HG03135 (cell line): Measurements from ENCODE around the gene MBNL1.

Source experiments
- ATAC-seq: cut with Tn5 transposase; IDR thresholded peaks from one replicate; pipeline ENCODE4 v1.9.1; 2021; ENCODE audit warnings: mild to moderate bottlenecking, moderate library complexity; ENCODE audit not compliant: unreplicated experiment

MBNL1 gene, protein sequence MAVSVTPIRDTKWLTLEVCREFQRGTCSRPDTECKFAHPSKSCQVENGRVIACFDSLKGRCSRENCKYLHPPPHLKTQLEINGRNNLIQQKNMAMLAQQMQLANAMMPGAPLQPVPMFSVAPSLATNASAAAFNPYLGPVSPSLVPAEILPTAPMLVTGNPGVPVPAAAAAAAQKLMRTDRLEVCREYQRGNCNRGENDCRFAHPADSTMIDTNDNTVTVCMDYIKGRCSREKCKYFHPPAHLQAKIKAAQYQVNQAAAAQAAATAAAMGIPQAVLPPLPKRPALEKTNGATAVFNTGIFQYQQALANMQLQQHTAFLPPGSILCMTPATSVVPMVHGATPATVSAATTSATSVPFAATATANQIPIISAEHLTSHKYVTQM

DNA sequence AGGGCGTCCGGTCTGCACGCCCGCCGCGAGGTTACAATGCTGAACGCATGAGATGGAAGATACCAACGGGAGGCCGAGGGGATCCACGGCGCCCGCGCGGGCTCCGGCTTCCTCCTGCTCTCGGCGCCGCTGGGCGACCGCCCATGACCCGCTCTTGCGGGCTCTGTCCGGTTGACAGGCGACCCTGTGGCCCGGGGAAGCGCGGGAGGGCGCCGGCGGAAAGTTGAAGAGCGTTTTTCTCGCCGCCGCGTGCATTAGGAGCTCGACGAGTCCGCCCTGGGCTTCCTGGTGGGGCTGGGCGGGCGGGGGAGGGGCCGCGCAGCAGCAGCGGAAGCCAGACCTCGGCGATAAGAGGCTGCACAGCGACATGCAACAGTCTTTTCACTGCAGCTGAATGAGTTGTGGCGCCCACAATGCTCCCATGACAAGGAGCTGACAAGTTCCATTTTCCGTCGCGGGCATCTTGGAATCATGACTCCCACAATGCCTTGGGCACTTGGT lies at the start of gene MBNL1:
TSS of gene MBNL1 (plus strand) at position 375 of the 501 bp plus-strand sequence. CDS start 31,265 bp downstream, outside the sequence.
- peak; percentile 68 for ATAC-seq

DNA sequence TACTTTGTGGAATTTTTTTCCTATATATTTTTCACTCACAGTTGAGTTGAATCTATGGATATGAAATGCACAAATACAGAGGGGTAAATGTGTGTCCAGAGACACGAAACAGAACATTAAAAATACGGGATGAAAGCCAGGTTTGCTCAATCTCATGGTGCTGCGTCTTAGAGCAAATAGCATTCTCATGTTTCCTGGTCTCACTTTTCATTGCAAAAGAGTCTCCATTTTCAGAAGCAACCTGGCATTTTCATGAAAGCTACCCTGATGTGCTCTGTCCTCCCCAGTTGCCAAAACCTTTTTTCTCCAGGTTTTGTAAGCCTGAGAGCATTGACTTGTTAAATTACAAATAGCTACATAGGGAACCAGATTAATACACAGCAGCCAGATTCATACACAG lies 49.5 kb upstream of the MBNL1 start:
- no peak for ATAC-seq

DNA sequence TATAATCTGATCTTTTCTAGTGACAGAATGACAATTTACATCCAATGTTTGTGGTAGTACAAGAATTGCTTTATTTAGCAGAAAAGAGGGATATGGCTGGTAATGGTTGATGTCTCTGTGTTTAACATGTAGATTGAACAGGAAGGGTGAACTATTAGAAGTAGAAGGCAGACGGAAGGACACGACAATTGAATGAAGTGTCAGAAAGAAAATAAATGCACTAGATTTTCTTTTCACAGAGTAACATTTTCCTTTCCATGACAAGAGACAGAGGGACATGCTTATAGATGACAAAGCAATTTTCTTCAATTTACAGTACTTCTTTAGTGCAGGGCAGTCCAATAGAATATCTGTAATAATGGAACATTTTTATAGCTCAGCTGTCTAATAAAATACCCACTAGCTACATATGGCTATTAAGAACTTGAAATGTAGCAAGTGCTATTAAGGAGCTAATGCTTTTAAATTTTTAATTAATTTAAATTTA lies 48.9 kb upstream of the MBNL1 start:
- no peak for ATAC-seq

DNA sequence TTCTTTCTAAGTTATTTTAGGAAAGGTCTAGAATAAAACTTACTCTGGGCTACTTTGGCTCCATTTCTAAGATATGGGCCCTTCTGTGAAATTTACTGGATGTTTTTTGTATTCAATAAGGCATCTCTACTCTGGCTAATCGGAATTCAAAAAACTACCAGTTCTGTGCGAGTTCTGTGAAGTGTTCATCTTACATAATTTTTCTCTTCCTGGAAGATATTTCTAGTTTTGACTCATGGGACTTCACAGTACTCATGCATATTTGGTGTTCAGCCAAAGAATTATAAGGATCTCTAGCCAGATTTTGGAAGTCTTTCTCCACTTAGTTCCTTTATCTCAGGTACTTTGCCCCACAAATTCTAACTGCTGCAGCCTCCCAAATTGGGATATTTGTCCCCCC lies 46.4 kb upstream of the MBNL1 start:
- ATAC-seq: no peak

DNA sequence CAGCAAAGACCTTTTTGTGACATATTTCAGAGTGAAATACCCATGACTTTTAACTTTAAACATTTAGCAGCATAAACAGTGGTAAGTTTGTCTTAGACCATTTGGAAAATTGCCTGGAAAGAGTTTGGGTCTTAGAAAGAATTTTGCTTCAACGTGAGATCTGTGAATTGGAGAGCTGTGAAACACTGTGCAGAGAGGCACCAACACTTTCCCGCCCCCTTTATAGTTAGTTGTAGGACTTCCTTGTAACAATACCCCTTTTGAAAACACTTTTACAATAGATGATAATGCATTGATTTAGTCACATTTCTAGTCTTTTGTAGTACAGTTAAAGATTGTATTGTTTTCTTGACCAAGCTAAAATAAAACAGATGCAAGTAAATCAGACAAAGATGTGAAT lies 43.5 kb upstream of the MBNL1 start:
- no peak for ATAC-seq

DNA sequence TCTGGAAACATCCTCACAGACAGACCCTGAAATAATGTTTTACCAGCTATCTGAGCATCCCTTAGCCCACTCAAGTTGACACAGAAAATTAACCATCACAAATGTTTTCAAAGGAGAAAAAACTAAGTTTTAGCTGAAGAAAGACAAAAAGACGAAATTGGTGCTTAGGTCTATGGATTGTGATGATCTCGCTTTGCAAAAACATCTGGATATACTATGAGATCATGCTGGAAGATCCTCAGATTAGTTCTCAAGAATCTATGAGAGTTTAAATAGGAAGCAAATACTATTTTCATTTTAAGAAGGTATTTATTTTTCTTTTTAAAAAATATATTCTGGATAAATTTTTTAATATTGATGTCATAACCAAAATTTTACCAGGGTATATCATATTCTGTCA lies 42.6 kb upstream of the MBNL1 start:
- no peak for ATAC-seq

DNA sequence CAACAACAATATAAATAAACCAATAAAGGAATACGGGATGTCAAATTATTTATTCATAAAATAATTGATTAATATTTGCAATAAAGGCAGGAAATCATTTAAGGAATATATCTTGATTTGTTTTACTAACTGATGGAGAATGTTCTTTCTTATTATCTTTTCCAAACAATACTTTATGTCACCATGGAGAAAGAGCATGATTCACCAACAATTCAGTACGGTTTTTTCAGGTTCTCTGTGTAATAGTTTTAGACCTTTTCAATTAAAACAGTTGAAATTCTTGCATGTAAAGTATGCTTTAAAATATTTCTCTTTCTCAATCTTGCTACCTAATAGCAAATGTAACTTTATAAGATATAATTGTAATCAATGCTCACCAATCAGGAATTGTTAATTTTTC lies 41.7 kb upstream of the MBNL1 start:
- no peak for ATAC-seq

DNA sequence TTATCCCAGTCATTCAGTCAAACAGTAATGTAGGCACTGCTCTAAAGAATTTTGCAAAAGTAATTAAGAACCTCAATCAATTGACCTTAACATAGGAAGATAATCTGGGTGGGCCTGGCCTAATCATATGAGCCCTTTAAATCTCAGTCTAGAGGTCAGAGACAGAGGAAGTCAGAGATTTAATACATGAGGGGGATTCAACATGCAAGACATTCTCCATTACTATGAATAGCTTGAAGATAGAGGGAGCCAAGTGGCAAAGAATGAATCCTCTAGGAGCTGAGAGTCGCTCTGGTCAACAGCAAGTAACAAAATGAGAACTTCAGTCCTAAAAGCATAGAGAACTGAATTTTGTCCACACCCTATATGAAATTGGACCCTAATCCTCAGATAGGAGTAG lies 39.0 kb upstream of the MBNL1 start:
- ATAC-seq: no peak

DNA sequence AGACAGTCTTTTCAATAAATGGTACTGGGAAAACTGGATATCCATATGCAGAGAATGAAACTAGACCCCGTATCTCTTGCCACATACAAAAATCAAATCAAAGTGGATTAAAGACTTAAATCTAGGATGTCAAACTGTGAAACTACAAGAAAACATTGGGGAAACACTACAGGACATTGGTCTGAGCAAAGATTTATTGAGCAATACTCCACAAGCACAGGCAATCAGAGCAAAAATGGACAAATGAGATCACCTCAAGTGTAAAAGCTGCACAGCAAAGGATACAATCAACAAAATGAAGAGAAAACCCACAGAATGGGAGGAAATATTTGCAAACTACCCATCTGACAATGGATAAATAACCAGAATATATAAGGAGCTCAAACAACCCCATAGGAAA lies 38.4 kb upstream of the MBNL1 start:
- ATAC-seq: no peak

DNA sequence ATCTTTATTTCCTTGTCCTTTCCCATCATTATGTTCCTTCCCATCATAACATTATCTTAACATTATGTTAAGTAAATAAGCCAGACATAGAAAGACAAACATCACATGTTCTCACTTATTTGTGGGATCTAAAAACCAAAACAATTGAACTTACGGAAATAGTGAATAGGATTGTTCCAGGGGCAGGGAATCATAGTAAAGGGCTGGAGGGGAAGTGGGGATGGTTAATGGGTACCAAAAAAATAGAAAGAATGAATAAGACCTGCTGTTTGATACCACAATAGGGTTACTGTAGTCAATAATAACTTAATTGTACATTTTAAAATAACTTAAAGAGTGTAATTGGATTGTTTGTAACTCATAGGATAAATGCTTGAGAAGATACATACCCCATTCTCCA lies 36.7 kb upstream of the MBNL1 start:
- ATAC-seq: no peak

DNA sequence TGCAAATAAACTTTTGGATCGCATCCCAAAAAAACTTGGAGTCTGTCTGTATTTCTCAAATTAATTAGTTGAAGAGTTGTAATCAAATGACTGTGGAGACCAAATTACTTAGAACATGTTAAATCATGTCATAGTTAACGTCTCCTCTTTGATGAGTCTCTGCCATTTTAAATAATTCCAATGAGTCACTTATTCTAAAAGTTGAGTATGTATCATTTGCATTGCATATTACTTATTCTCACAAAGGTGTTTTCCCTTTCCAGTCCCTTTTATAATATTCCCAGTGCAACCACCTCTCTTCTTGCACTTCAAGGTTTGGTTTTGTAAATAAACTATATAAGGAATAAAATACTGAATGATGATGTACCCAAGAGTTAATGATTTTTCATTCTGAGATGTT lies 36.0 kb upstream of the MBNL1 start:
- ATAC-seq: no peak

DNA sequence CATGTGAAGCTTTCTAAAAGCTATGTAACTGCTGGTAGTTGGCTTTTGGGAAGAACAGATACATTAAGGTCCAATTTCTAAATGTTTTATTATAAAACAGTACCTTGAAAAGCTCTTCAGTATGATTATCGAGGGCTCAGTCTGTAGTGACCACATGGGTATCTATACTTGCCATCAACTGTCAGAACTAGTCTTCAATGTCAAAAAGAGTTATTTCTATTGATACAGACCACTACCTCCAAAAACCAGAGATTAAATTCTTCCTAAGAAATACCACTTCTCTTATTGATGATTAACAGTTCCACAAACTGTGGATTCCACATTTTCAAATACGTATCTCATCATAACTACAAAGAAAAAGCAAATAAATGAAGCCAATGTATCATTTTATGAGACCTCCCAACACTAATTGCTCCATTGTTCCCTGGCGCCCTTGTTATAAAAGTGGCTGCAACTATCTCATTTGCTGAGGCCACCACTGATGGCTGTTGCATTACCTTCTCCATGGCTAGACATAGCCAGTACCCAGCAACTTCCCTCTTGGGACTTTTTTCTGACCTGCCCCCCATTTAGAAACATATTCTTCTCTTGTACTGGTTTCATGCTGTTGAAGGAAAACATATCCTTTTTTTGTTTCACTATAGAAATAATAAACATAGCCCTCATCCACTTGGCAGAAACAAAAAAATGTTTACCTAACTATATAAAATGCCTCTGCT lies 33.9 kb upstream of the MBNL1 start:
- no peak for ATAC-seq

DNA sequence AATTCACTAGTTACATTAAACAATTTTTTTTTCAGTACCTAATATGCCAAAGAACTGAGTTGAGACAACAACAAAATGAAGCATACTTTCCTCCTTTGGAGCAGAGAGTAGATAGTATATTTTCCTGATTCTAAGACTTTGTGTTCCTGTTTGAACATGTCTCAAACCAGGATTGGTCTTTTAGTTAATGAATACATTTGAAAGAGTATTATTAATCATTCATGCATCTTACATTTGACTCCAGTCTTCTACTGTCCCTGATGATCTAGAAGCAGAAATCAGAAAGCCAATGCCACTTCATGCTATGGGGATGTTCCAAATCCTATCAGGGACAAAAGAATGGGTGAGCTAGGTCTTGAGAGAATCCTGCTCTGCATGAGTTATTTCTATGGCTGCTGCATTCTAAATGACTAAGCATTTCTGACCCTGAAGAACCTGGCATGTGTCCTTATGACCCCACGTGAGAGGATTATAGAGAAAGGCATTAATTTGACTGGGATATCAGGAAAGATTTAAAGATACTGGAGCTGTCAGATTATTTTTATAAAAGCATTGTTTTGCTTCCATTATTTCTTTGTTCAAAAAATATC lies 32.9 kb upstream of the MBNL1 start:
- ATAC-seq: no peak

DNA sequence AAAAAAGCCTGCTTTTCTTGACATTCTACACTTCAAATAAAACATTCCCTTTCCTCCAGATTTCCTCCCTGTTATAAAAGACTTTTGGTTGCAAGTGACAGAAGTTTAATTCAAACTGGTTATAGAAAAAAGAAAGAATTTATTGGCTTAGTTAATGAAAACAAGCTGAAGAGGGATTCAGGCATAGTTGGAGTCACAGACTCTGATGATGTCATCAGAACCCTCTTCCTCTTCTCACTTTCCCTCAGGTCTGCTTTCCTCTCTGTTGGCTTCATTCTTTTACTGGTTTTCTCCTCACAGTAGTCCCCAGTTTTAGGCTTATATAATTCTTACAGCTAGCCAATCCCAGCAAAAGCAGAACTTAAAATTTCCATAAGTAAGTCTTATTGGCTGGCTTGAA lies 32.0 kb upstream of the MBNL1 start:
- no peak for ATAC-seq

DNA sequence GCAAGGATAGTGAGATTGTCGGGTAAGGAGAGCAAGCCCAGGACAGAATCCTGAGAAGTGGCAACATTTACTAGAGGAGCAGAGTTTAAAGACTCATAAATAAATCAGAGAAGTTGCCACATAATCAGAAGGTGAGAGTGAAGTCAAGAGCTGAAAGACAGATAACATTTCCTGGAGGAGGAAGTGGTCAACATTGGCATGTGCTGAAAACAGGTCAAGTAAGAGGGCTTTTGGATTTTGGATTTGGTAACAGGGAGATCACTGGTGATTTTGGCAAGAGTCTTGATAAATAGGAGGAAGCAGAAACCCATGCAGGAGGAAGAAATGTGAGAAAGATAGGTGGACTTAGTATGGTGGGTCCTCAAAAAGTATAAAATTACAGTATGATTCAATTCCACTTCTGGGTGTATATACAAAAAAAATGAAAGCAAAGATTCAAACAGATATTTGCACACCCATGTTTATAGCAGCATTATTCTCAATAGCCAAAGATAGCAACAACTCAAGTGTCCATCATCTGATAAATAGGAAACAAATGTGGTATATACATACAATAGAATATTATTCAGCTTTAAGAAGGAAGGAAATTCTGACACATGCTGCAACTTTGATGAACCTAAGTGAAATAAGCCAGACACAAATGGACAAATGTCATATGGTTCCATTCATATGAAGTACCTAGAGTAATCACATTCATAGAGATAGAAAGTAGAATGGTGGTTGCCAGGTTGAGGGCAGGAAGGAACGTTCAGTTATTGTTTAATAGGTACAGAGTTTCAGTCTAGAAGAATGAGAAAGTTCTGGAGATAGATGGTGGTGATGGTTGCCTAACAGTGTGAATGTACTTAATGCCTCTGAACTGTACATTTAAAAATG lies 27.3 kb upstream of the MBNL1 start:
- peak; percentile 58 for ATAC-seq

DNA sequence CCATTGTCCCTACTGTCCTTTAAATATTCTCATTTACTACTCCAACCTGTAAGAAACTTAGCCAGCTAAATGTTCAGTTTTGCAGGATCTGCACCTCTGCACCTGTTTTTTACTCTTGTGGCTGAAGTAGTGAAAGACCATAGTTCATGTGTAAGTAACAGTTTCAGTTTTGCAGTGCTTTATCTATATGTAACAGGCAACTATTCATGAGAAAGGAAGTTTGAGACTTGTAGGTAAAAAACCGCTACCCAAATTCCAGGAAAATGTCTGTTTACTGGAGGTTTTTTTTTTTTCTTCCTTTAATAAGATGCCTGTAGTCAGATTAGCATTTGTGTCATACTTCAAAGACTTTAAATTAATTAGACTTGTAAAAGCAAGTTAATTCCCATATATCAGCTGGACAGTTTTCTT lies 25.4 kb upstream of the MBNL1 start:
- peak; percentile 59 for ATAC-seq

DNA sequence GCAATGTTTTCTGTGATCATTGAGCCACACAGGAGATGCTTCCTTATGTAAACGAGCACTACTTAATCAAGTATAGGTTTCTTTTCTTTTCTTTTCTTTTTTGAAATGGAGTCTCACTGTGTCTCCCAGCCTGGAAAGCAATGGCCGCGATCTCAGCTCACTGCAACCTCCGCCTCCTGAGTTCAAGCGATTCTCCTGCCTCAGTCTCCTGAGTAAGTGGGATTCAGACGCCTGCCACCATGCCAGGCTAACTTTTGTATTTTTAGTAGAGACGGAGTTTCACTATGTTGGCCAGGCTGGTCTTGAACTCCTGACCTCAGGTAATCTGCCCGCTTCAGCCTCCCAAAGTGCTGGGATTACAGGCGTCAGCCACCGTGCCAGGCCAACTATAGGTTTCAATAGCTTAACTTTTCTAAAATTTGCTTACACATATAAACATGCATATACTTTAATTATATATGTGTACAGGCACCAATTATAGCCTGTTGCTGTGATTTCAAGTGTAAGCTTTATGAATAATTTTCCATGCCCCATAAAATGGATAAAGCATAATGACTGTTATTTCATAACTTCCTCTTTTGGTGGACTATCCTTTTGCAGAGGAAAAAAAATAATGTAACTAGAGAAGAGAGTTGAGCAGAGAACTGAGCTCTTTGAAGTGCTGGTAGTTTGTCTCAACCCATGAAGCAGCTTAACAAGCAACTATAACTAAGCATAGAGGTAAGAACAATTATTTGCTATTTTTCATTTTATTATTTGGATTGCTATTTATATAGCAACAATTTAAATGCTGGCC lies 24.8 kb upstream of the MBNL1 start:
- ATAC-seq: no peak

DNA sequence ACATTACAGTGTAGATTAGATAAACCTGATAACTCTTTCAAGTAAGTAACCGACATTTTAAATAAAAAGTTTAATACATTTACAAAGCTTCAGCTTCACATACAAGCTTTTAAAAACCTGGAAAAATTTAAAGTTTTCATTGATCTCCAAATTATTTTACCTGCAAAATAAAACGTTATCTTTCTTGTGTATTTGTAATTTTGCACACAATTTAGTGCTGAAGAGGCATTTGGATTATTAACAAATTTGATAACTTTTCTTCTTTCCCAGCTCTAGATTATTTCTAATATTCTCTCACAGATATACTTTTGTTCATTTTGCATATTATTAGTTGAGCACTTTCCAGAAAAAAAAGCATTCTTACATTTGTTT lies 24.2 kb upstream of the MBNL1 start:
- no peak for ATAC-seq

DNA sequence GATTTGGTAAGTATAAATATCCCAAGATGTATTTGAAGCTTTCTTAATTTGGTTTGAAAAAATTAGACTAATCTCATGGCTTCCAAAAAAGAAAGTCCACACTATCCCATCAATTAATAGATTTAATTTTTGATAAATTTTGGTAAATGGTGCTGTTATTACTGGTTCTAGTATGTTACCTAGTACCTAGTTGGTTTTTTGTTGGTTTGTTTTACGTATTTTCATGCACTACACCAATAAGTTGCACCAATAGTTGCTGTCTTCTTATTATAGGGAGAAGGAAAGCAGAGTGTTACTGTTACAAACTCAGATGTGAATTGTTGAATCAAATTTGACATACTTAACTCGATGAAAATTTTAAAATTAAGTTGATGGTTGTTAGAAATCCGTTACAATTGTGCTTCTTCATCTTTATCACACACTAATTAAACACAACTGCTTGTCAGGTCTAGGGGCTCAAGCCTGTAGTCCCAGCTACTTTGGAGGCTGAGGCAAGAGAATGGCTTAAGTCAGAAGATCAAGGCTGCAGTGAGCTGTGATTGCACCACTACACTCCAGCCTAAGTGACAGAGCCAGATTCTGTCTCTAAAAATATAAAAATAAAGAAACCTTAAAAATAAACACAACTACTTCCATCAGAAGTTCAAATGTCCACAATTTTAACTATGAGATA lies 23.1 kb upstream of the MBNL1 start:
- no peak for ATAC-seq
